ENCODE measurements around the gene SLC5A10.
"Not testable (repeated sequence)": the region's sequence is repeated elsewhere in the genome, so short reads cannot be mapped to it uniquely, and the experiment has no call there.

Gene SLC5A10

GRCh38 chr17:19021011-19021621 is 69.2 kb downstream of the SLC5A10 start:
- not testable (repeated sequence) for DNase-seq

GRCh38 chr17:19021622-19022083 is 69.7 kb downstream of the SLC5A10 start:
- peak; percentile 59 for DNase-seq

GRCh38 chr17:19022128-19022527 is 70.2 kb downstream of the SLC5A10 start:
- DNase-seq = no peak

- no peak for DNase-seq
These were observed 70.8 kb downstream of the SLC5A10 start for GRCh38 chr17:19022747-19023146.

GRCh38 chr17:19023209-19023999 is 71.4 kb downstream of the SLC5A10 start:
- no peak for DNase-seq

- DNase-seq = no peak
These were observed 72.4 kb downstream of the SLC5A10 start for GRCh38 chr17:19024101-19025078.

GRCh38 chr17:19028671-19029070 is 76.7 kb downstream of the SLC5A10 start:
- not testable (repeated sequence) for DNase-seq

- not testable (repeated sequence) for DNase-seq
These were observed 77.8 kb downstream of the SLC5A10 start for GRCh38 chr17:19029740-19030139.

- not testable (repeated sequence) for DNase-seq
These were observed 78.9 kb downstream of the SLC5A10 start for GRCh38 chr17:19030771-19031449.

GRCh38 chr17:19031729-19032128 is 79.8 kb downstream of the SLC5A10 start:
- DNase-seq = peak; percentile 52

GRCh38 chr17:19032377-19032988 is 80.5 kb downstream of the SLC5A10 start:
- DNase-seq = not testable (repeated sequence)

GRCh38 chr17:19036186-19036585 is 84.2 kb downstream of the SLC5A10 start:
- DNase-seq = not testable (repeated sequence)

GRCh38 chr17:19037547-19037946 is 85.6 kb downstream of the SLC5A10 start:
- not testable (repeated sequence) for DNase-seq

- DNase-seq = not testable (repeated sequence)
These were observed 86.0 kb downstream of the SLC5A10 start for GRCh38 chr17:19038007-19038406.

- DNase-seq = not testable (repeated sequence)
These were observed 86.8 kb downstream of the SLC5A10 start for GRCh38 chr17:19038730-19039129.

- not testable (repeated sequence) for DNase-seq
These were observed 88.4 kb downstream of the SLC5A10 start for GRCh38 chr17:19040350-19040749.

GRCh38 chr17:19041871-19042270 is 89.9 kb downstream of the SLC5A10 start:
- not testable (repeated sequence) for DNase-seq

- DNase-seq = not testable (repeated sequence)
These were observed 90.4 kb downstream of the SLC5A10 start for GRCh38 chr17:19042369-19042768.

GRCh38 chr17:19043032-19043431 is 91.1 kb downstream of the SLC5A10 start:
- DNase-seq = not testable (repeated sequence)

- DNase-seq = not testable (repeated sequence)
These were observed 92.7 kb downstream of the SLC5A10 start for GRCh38 chr17:19044643-19045042.

- not testable (repeated sequence) for DNase-seq
These were observed 94.9 kb downstream of the SLC5A10 start, which contains the start of gene GRAP for GRCh38 chr17:19046782-19047375. Gene GRAP (minus strand): TSS chr17:19046957. CDS start chr17:19046926, 31 bp downstream.
